Gastrocnemius medialis (tissue), 4 donors: ENCODE data around the gene GNG7. TPM values are rescaled to one million over a fixed set of nuclear protein-coding genes. Genes with fewer than 3 reads are reported as not detected.
A peak's percentile ranks its signal among the peaks of the same experiment; 100 is the strongest.
"Not testable (repeated sequence)": the region's sequence is repeated elsewhere in the genome, so short reads cannot be mapped to it uniquely, and the experiment has no call there.

ENCODE experiments used
- ATAC-seq, 2 donors: fragments of 150-250 bp; one replicate each; pipeline ENCODE4 v1.9.1; 2016
- DNase-seq, 2 donors: peaks; one replicate each; pipeline ENCODE4 v3.0.0-alpha.2; 2019
- H3K27ac ChIP-seq, 4 donors: fragments of 200-600 bp; sonication (generic); 1 replicate in 1 of 4; 2 replicates in 3 of 4; pipeline ENCODE4 v1.5.1; 2016 to 2018; ENCODE audit warnings: mild to moderate bottlenecking in 2 of 4, moderate library complexity in 1 of 4
- H3K27me3 ChIP-seq, 3 donors: fragments of 200-600 bp; sonication (generic) in 2 of 3; 1 replicate in 1 of 3; 2 replicates in 2 of 3; pipeline versions ENCODE4 v1.5.1 to v1.6.0; 2016 to 2019; ENCODE audit warnings: mild to moderate bottlenecking in 1 of 3, moderate library complexity in 1 of 3
- H3K36me3 ChIP-seq, 2 donors: fragments of 200-600 bp; sonication (generic) in 1 of 2; one replicate each; pipeline ENCODE4 v1.5.1; 2017 to 2018
- H3K4me1 ChIP-seq, 2 donors: fragments of 200-600 bp; sonication (generic) in 1 of 2; one replicate each; pipeline ENCODE4 v1.5.1; 2016 to 2017; ENCODE audit warnings: mild to moderate bottlenecking in 2 of 2
- H3K4me3 ChIP-seq, 4 donors: fragments of 200-600 bp; sonication (generic) in 3 of 4; 1 replicate in 1 of 4; 2 replicates in 3 of 4; pipeline ENCODE4 v1.5.1; 2016 to 2019; ENCODE audit warnings: mild to moderate bottlenecking in 2 of 4
- H3K9me3 ChIP-seq, 3 donors: fragments of 200-600 bp; sonication (generic) in 2 of 3; 1 replicate in 1 of 3; 2 replicates in 2 of 3; pipeline ENCODE4 v1.5.1; 2016 to 2019
- CTCF ChIP-seq, 5 experiments: fragments of 450-650 bp in 3 of 5; fragments of 200-600 bp in 2 of 5; sonication (generic) in 2 of 5; IDR thresholded peaks in 4 of 5; conservative IDR thresholded peaks in 1 of 5; 1 replicate in 4 of 5; 2 replicates in 1 of 5; pipeline ENCODE4 v1.5.1; 2016 to 2019; ENCODE audit warnings: antibody characterized with exemption in 5 of 5, mild to moderate bottlenecking in 3 of 5, moderate library complexity in 3 of 5
- POLR2A ChIP-seq, 2 donors: fragments of 450-650 bp; IDR thresholded peaks; one replicate each; pipeline ENCODE4 v1.6.1; 2017; ENCODE audit warnings: antibody characterized with exemption in 2 of 2, mild to moderate bottlenecking in 2 of 2, moderate library complexity in 2 of 2
- in situ Hi-C, 4 donors: fragments of 200-750 bp; cut with MboI; loops; one replicate each; pipeline versions ENCODE4 v1.15.0 to v1.8.0; 2017; ENCODE audit warnings: low sequenced_read_pairs in 4 of 4
- intact Hi-C: fragments of 100-400 bp; cut with DNase I; formaldehyde crosslinking; loops from one replicate; pipeline ENCODE4 v1.15.1; 2023; ENCODE audit warnings: low total_unique reads
- total RNA-seq, 4 donors: library from RNA; depleted of rRNA; stranded (reverse); fragments of >200 nt; gene quantifications; one replicate each; pipeline versions ENCODE4 v1.1.0 to v1.2.3, GENCODE V29; 2016

Gene GNG7
- total RNA-seq, 4 donors from 2014 or later = 0.46 to 1.1 (median 0.62) TPM

DNA sequence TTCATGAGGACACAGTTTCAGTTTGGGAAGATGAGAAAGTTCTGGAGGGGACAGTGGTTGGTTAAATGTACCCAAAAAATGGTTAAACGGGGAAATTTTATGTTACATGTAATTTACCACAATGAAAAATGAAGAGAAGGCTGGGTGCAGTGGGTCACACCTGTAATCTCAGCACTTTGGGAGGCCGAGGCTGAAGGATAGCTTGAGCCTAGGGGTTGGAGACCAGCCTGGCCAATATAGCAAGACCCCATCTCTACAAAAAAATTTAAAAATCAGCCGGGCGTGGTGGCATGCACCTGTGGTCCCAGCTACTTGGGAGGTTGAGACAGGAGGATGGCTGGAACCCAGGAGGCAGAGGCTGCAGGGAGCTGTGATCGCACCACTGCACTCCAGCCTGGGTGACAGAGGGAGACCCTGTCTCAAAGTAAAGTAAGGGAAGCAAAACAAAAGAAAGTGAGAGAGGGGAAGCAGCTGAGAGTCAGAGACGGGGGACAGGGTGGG is 17.2 kb downstream of the GNG7 start:
- no peak overlapping the region for H3K4me3 ChIP-seq
- H3K27me3 ChIP-seq = no peaks in the 10 kb centered on the region
- peak overlapping the region in 1 of 4 donors; percentile 4 for H3K27ac ChIP-seq
- DNase-seq (no peak), ATAC-seq (no peak)
- H3K9me3 ChIP-seq = no peaks in the 10 kb centered on the region
- in situ Hi-C loops = no loop called here
- no peaks in the 10 kb centered on the region for H3K4me1 ChIP-seq
- intact Hi-C loops = no loop called here
- H3K36me3 ChIP-seq = no peaks in the 10 kb centered on the region
- TF ChIP-seq POLR2A (IDR thresholded peaks at IDR 0.05) (no peak), CTCF (IDR thresholded peaks at IDR 0.05 in 4 of 5, conservative IDR thresholded peaks at IDR 0.05 in 1 of 5) (no peak)

DNA sequence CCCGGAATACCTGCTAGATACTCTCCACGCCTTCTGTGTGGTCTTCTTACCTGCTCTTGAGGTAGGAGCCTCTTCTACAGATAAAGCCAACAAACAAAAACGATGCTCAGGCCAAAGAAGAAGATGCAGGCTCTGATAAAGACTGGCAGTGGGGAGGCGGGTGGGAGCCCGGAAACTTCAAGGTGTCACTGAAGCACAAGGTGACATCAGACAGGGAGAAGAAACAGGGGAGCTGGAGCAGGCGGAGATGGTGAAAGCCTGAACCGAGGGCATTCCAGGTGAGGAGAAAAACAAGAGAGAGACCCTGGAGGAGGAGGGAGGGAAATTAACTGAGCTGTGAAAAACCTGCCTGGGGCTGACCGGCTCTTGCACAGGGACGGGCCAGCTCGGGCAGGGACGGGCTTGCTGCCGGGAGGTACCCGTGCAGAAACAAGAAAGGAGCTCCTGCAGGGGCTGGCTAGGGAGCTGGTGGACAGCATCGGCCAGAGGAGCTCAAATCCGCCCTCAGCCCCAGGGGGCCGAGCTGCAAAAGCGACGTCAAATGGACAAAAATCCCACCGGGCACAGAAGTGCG is 19.0 kb downstream of the GNG7 start:
- Histone ChIP-seq H3K27me3 (no peaks in the 10 kb centered on the region), H3K4me1 (no peaks in the 10 kb centered on the region), H3K27ac (no peak overlapping the region), H3K4me3 (no peak overlapping the region), H3K36me3 (no peaks in the 10 kb centered on the region), H3K9me3 (no peaks in the 10 kb centered on the region)
- TF ChIP-seq CTCF (IDR thresholded peaks at IDR 0.05 in 4 of 5, conservative IDR thresholded peaks at IDR 0.05 in 1 of 5) (no peak), POLR2A (IDR thresholded peaks at IDR 0.05) (no peak)
- intact Hi-C loops (no loop called here), in situ Hi-C loops (no loop called here)
- DNase-seq = no peak
- ATAC-seq = no peak

DNA sequence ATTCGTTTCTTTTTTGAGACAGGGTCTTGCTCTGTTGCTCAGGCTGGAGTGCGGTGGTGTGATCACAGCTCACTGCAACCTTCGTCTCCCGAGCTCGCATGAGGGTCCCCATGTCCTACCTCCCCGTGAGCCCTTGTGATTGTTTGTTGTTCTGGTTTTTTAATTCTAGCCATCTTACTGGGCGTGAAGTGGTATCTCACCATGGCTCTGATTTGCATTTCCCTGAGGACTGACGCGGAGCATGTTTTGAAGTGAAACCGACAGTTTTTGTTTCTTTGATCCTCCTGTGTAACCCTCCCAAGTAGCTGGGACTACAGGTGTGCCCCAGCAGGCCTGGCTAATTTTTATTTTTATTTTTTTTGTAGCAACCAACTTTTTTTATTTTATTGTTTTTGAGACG is 21.7 kb downstream of the GNG7 start:
- in situ Hi-C loops (no loop called here), intact Hi-C loops (no loop called here)

GRCh38 chr19:2679439-2679838 is 23.1 kb downstream of the GNG7 start:
- no peak for ATAC-seq
- no peak overlapping the region for H3K4me3 ChIP-seq
- intact Hi-C loops = no loop called here
- no peaks in the 10 kb centered on the region for H3K4me1 ChIP-seq
- no peaks in the 10 kb centered on the region for H3K27me3 ChIP-seq
- no peak for DNase-seq
- TF ChIP-seq POLR2A (IDR thresholded peaks at IDR 0.05) (no peak), CTCF (IDR thresholded peaks at IDR 0.05 in 4 of 5, conservative IDR thresholded peaks at IDR 0.05 in 1 of 5) (no peak)
- in situ Hi-C loops = no loop called here
- no peaks in the 10 kb centered on the region for H3K9me3 ChIP-seq
- no peaks in the 10 kb centered on the region for H3K36me3 ChIP-seq
- no peak overlapping the region for H3K27ac ChIP-seq

More for the DNA sequence above, 21.7 kb downstream of the GNG7 start:
- Histone ChIP-seq H3K4me1 (no peaks in the 10 kb centered on the region), H3K4me3 (no peak overlapping the region), H3K27me3 (no peaks in the 10 kb centered on the region), H3K27ac (no peak overlapping the region), H3K9me3 (no peaks in the 10 kb centered on the region), H3K36me3 (no peaks in the 10 kb centered on the region)
- ATAC-seq (no peak), DNase-seq (no peak)
- TF ChIP-seq CTCF (IDR thresholded peaks at IDR 0.05 in 4 of 5, conservative IDR thresholded peaks at IDR 0.05 in 1 of 5) = no peak
- no peak for TF ChIP-seq POLR2A (IDR thresholded peaks at IDR 0.05)

DNA sequence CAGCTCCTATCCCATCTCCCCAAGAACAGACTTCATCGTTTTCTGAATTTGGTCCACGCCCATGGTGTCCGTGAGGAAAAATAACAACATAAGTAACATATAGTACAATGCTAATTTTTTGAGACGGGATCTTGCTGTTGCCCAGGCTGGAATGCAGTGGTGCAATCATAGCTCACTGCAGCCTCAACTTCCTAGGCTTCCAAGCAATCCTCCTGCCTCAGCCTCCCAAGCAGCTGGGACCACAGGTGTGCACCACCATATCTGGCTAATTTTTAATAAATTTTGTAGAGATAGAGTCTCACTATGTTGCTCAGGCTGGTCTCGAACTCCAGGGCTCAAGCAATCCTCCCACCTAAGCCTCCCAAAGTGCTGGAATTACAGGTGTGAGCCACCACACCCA is 23.5 kb downstream of the GNG7 start:
- H3K9me3 ChIP-seq, in situ Hi-C loops, H3K27me3 ChIP-seq, intact Hi-C loops, H3K27ac ChIP-seq, ATAC-seq, H3K4me1 ChIP-seq, DNase-seq, H3K4me3 ChIP-seq, H3K36me3 ChIP-seq: not testable (repeated sequence)
